ENCODE data around the gene XYLB.

GRCh38 chr3:38311941-38312340 lies 34.6 kb upstream of the XYLB start:
- TF ChIP-seq CTCF (IDR thresholded peaks at IDR 0.05) (no peak), EP300 (IDR thresholded peaks at IDR 0.05) (no peak), POLR2AphosphoS5 (IDR thresholded peaks at IDR 0.05) (no peak), POLR2A (IDR thresholded peaks at IDR 0.05) (no peak)

All from suprapubic skin (tissue), 4 donors.